H1 (cell line): Measurements from ENCODE around the gene FCHO1. TPM values are rescaled to one million over a fixed set of nuclear protein-coding genes. Genes with fewer than 3 reads are reported as not detected.

ENCODE experiments used
- ASH2L ChIP-seq: fragments of 200-600, 300-600 bp; sonication (generic); IDR thresholded peaks from one replicate; pipeline ENCODE4 v1.7.1; 2017; ENCODE audit warnings: low read length
- RNF2 ChIP-seq: fragments of 200-900, 300-1000 bp; sonication (generic); IDR thresholded peaks from 2 replicates; pipeline ENCODE4 v1.7.1; 2016; ENCODE audit warnings: borderline replicate concordance, low read depth, mild to moderate bottlenecking, antibody characterized with exemption, low read length; ENCODE audit not compliant: poor library complexity, severe bottlenecking; ENCODE audit errors: missing control alignments
- polyA plus RNA-seq, 7 experiments: library from polyadenylated mRNA; depleted of rRNA in 3 of 7; stranded (reverse) in 5 of 7; unstranded in 2 of 7; fragments of >200 nt in 5 of 7; fragments of 200-250 nt in 2 of 7; gene quantifications; 1 replicate in 5 of 7; 2 replicates in 1 of 7; 4 replicates in 1 of 7; pipeline versions ENCODE4 v1.2.1 to v1.2.3, GENCODE V29; 2011 to 2013; ENCODE audit warnings: missing spikeins in 2 of 7, mixed read lengths in 2 of 7
- total RNA-seq: library from RNA; stranded (reverse); fragmentation: NEBNext Ultra II Directional; extraction: Animal tissue kit (Norgen Biotek cat#: 25700); gene quantifications from 2 replicates; pipeline ENCODE4 v1.2.1, GENCODE V29; 2021

FCHO1 gene
- total and polyA plus RNA-seq, 2 of the 8 experiments (the other 6 are each of a cell fraction or from before 2014, with no cell fraction given): 13.0 to 25.9 TPM

- TF ChIP-seq ASH2L: no peak
- no peak for TF ChIP-seq RNF2
Measured at GRCh38 chr19:17821190-17821589, 69.9 kb downstream of the FCHO1 start, which contains the start of gene INSL3 (continued).
